HK-2 (cell line): ENCODE results near the gene KIF19.
"Not testable (repeated sequence)": the region's sequence is repeated elsewhere in the genome, so short reads cannot be mapped to it uniquely, and the experiment has no call there.

ENCODE experiments used
- DNase-seq: peaks from one replicate; pipeline ENCODE4 v3.0.0-alpha.2; 2018; ENCODE audit not compliant: unreplicated experiment

Gene KIF19

GRCh38 chr17:74387365-74388218 lies 61.6 kb downstream of the KIF19 start:
- DNase-seq = no peak

- DNase-seq = no peak
Observed at GRCh38 chr17:74389084-74389753, 63.2 kb downstream of the KIF19 start.

DNA sequence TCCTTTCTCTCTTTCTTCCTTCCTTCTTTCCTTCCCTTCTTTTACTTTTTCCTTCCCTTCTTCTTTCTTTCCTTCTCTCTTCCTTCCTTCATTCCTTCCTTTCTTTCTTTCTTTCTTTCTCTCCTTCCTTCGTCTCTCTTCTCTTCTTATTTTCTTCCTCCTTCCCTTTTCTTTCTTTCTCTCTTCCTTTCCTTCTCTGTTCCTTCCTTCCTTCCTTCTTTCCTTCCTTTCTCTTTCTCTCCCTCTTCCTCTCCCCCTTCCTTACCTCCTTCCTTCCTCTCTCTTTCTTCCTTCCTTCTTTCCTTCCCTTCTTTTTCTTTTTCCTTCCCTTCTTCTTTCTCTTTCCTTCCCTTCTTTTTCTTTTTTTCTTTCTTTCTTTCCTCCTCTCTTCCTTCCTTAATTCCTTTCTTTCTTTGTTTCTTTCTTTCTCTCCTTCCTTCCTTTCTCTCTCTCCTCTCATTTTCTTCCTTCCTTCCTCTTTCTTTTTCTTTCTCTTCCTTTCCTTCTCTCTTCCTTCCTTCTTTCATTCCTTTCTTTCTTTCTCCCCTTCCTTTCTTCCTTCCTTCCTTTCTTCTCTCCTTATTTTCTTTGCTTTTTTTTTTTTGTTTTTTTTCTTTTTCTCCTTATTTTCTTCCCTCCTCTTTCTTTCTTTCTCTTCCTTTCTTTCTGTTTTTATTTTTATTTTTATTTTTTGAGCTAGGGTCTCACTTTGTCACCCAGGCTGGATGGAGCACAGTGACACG lies 64.1 kb downstream of the KIF19 start:
- DNase-seq = no peak

DNA sequence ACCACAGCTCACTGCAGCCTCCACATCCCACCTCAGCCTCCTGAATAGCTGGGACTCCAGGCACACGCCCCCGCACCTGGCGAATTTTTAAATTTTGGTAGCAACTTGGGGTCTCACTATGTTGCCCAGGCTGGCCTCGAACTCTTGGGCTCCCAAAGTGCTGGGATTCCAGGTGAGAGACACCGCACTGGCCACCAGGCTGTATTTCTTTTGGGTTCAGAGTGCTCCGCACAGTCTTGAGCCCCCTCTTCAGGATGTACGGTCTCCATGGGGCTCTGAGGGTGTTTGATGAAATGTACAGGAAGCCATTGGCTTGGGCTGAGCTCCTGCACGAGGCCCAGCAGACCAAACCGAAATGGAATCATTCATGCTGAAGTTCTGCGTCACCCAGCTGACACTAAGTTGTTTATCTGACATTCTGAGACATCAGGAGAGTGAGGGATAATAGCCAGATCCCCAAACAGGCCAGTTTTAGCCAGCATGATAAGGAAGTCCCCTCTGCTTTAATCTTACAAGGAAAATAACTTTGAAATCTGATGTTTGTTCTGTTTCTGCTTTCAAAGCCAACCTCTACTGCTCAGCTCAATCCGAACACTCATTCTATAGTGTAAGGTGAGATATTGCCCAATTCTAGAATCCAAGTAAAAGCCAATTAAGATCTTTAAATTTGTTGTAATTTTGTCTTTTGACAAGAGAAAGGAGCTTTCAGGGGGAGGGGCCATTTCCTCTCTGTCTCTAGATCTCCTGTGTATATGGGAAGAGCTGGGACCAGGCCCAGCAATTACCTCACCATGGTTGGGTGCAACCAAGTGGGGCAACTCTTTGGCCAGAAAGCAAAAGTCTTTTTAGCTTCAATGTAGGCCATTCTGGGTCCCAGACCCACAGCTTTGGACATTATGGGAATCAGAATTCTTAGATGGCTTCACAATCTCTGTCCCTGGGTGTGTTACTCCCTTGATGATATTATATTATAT lies 64.9 kb downstream of the KIF19 start:
- DNase-seq = no peak

DNA sequence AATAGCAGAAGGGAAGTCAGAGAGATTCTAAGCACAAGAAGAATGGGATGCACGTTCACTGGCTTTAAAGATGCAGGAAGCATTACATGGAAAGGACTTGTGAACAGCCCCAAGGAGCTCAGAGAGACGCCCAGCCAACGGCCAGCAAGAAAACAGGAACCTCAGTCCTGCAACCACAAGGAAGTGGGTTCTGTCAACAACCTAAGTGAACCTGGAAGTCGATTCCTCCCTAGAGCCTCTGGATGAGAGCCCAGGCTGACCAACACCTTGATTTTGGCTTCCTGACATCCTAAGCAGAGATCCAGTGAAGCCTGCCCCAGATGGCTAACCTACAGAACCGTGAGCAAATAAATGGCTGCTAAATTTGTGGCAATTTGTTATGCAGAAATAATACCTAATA lies 65.7 kb downstream of the KIF19 start:
- DNase-seq = no peak

DNA sequence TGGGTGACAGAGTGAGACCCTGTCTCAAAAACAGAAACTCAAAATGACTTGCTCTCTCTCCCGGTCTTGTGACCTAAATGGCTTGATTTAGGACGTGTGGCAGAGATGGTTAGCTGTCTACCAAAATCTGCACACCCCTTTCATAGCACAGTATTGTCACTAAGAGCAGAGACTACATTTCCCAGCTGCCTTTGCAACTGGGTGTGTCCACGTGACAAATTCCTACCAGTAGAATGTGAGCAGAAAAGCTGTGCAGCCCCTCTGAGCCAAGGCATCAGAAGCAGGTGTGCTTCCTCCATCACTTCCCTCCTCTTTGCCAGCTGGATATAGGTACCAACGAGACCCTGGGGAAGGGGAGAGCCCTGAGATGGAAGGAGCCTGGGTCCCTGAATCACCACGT lies 66.8 kb downstream of the KIF19 start:
- DNase-seq = no peak

DNA sequence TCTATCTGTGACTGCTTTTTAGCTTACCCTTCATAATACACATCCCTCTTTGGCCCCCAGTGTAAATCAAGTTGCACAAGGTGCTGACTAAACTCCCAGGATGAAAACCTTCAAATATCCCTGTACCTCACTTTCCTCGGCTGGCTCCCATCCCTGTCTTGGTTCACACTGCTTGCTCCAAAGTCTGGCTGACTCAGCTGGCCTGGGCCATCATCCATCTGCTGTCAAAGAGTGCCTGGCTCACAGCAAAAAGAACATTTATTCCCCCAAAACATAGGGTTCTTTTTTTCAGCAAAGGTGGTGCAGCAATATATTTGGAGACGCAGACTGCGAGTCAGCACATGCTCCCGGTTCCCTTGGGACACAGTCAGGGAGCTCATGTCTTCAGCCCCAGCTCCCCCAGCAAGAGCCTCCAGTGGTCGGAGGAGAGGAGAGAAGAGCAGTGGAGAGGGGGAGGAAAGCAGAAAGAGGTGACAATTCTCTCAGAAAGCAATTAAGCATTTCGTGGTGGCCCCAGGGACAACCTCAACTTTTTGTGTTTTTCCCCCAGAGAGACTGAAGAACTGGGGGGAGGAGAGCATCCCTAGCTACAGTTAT lies 67.4 kb downstream of the KIF19 start:
- no peak for DNase-seq

DNA sequence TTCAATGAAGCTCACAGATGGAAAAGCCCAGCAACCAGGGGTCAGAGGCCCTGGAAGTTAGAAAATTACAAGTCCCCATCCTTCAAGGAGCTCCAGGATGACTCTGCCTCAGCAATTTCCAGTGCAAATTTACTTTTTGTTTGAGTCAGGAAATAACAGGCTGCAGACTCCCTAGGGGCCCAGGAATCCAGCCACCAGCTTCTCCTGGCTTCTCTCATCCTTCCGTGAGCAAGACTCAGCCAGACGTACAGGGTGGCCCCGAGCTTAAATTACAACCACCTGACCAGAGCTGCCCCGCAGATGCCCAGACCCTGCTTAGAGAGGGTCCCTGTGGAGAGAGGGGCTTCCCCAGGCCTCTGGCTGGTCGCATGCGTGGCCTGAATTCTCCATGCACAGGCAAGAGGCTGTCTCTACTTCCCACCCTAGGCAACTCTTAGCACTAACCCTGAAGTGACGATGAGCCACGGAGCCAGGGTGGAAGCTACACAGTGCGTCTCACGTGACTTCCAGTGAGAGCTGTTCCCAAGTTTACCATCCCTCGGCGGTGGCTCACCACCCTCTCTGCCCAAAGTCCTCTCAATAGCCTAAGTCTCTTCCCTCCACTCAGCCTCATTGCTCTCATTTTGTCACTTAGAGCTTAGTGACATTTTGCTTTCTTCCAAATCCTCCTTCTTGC lies 68.4 kb downstream of the KIF19 start:
- DNase-seq = no peak

- DNase-seq = no peak
Observed at GRCh38 chr17:74394977-74395376, 69.0 kb downstream of the KIF19 start.

GRCh38 chr17:74396567-74396966 lies 70.5 kb downstream of the KIF19 start:
- DNase-seq = no peak

DNA sequence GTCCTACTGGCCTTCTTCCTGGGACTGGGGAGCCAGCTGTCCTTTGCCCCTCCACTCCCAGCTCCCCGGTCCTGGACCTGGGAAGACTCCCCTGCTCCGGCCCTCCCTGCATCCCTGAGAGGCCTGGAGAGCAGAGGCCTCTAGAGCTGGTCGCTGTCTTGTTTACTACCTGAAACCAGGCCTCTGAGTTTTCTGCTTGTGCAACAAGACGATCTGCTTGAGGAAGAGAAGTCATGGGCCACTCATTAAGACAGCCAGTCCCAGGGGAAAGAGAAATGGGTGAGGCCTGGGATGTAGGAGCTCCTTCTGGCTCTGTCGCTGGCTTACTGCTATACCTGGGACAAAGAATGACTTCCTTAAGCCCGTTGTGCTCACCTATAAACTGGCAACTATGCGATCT lies 76.0 kb downstream of the KIF19 start:
- DNase-seq = no peak

GRCh38 chr17:74403512-74404137 lies 77.6 kb downstream of the KIF19 start:
- no peak for DNase-seq

DNA sequence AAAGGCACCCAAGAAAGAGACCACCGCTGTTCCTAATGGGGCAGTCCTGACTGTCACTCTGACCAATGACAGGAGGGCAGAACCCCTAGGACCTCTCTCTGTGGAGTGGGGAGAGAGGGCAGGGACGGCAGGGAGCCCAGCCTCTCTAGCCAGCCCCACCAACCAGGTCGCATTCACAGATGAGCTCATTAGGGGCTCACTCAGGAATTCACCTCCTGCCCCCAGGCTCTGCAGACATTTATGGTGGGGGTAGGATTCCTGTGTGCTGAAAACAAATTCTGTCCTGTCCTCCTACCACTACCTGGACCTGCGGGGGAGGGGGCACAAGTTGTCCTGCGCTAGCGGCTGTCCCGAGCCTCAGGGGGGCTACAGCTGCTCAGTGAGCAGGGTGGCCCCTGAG lies 78.2 kb downstream of the KIF19 start:
- DNase-seq = no peak

DNA sequence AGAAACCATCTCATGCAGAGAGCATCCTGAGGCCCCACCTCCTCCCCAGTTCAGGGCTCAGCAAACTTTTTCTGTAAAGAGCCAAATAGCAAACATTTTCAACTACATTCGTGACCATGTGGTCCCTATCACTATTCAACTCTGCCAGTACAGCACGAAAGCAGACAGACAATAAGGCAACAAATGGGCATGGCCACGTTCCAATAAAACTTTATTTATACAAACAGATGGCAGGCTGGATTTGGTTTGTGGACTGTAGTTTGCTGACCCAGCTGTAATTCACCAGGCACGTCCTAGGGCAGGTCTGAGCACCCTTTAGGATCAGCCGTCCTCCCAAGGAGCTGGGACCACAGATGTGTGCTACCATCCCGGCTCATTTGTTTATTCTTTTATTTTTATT lies 78.8 kb downstream of the KIF19 start:
- DNase-seq = no peak

GRCh38 chr17:74405311-74405710 lies 79.3 kb downstream of the KIF19 start:
- DNase-seq = not testable (repeated sequence)
